ENCODE measurements around the gene GRB2.

The GRB2 gene

DNA sequence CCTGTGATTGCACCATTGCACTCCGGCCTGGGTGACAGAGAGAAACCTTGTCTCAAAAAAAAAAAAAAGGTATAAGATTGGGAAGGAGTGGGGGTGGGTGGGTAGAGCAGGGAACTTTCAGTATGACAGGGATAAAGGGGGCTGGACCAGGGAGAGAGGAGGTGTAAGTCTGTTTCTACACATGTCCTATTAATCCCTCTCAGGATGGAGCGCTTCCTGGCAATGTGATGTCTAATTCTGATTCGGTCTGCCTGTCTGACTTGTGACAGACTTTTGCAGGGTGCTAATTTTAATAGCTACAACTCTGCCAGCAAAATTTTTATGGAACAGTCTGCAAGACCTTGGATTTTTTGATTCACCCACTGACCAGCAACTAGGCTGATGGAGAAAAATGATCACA is 62.5 kb downstream of the GRB2 start:
- no peak for TF ChIP-seq CTCF (conservative IDR thresholded peaks at IDR 0.05; ENCODE audit: low read depth, low read length)
- no peak overlapping the region for H3K4me3 ChIP-seq (ENCODE audit: low read depth, low read length)
- no peak for DNase-seq (ENCODE audit: low read depth)

DNA sequence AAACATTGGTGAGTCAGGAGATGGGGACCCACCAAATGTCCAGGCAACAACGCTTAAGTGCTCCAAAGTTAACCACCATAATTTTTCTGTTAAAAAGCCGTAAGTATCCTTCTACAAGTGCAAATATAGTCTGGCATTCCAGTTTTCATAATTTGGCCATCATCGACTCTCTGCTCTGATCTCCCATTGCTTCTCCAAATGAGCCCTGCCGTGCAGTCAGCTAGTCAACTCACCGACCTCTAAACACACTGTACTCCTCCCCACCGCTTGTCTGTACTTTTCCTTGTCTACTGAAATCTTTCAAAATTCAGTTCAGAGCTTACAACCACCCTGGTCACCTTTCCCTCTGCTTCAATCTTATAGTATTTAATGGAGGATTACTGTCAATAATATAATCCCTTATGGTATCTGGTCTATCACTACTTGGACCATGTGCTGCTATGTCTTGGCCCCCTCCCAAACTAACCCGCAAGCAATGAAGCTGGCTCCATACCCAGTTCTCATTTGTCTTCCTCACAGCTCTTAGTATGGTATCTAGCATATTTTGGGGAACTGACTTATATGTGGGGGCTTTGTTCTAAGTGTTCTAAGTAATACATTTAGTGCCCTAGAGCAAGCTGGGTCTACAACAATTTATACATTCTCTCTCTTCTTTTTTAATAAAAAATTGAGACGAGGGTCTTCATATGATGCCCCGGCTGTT is 63.5 kb downstream of the GRB2 start:
- H3K4me3 ChIP-seq (ENCODE audit: low read depth, low read length) = no peak overlapping the region
- TF ChIP-seq CTCF (conservative IDR thresholded peaks at IDR 0.05; ENCODE audit: low read depth, low read length) = no peak
- DNase-seq (ENCODE audit: low read depth) = no peak

DNA sequence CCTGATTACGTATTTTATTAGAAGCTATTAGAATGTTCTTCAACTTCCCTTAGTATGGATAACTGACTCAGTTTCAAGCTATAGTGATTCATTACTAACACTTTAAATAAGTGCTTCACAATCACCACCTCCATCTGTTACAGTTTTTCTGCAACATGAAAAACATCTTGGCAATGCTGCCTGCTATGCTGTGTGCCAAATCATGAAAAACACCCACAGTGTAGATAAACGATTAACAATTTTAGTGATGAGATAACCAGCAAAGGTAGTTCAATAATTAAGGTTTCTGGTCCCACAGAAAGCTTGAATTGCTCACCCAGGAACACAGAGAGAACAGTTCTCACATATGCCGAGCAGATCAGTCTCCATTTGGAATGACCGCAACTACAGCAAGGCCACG is 64.8 kb downstream of the GRB2 start:
- no peak for TF ChIP-seq CTCF (conservative IDR thresholded peaks at IDR 0.05; ENCODE audit: low read depth, low read length)
- DNase-seq (ENCODE audit: low read depth) = no peak
- no peak overlapping the region for H3K4me3 ChIP-seq (ENCODE audit: low read depth, low read length)

DNA sequence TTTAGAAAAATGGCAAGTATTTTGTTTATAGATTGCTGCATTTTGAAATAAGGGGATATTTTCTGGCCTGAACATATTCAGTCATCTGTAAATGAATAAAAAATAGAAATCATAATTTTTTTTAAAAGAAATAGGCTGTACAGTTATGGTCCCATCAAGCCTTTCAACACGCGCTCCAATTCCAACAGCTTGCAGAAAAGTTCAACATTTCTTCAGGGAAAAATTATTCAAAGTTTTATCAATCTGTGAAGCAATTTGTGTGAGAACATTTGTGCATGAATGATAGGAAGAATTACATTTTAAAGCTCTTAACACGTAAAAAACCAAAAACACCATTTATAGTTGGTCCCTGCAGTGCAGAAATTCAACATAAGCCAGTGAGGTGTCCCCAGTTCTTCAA is 65.5 kb downstream of the GRB2 start:
- TF ChIP-seq CTCF (conservative IDR thresholded peaks at IDR 0.05; ENCODE audit: low read depth, low read length) = no peak
- no peak for DNase-seq (ENCODE audit: low read depth)
- no peak overlapping the region for H3K4me3 ChIP-seq (ENCODE audit: low read depth, low read length)

DNA sequence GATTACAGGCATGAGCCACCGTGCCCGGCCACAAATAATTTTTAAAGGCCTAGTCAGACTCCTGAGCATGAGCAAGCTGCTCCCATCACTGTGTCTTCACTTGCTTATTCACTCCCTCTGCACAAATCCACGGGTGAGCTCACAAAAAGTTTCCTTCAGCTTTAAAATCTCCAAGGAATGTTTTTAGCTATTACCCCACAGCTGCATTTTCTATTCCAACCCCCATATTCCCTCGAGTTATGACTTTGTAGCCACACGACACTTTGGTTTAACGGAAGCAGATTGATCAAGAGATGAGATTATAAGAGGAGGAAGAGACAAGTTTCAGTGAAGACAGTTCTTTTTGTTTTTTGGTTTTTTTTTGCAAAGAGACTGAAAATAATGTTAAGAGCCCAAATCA is 67.1 kb downstream of the GRB2 start:
- no peak for DNase-seq (ENCODE audit: low read depth)
- TF ChIP-seq CTCF (conservative IDR thresholded peaks at IDR 0.05; ENCODE audit: low read depth, low read length) = no peak
- H3K4me3 ChIP-seq (ENCODE audit: low read depth, low read length) = no peak overlapping the region

GRCh38 chr17:75335315-75335714 is 70.2 kb downstream of the GRB2 start:
- no peak overlapping the region for H3K4me3 ChIP-seq (ENCODE audit: low read depth, low read length)
- DNase-seq (ENCODE audit: low read depth) = no peak
- TF ChIP-seq CTCF (conservative IDR thresholded peaks at IDR 0.05; ENCODE audit: low read depth, low read length) = no peak

GRCh38 chr17:75334723-75335122 is 70.8 kb downstream of the GRB2 start:
- no peak for TF ChIP-seq CTCF (conservative IDR thresholded peaks at IDR 0.05; ENCODE audit: low read depth, low read length)
- DNase-seq (ENCODE audit: low read depth) = no peak
- no peak overlapping the region for H3K4me3 ChIP-seq (ENCODE audit: low read depth, low read length)

Data from choroid plexus epithelial cell (primary cell).